A673 (cell line): ENCODE data around the gene GNAZ.

ENCODE experiments used
- CTCF ChIP-seq: fragments of 300-800, 200-600 bp; sonication (generic); conservative IDR thresholded peaks from 2 replicates; pipeline ENCODE4 v1.5.1; 2017; ENCODE audit warnings: low read depth, mild to moderate bottlenecking, antibody characterized with exemption, low read length, moderate library complexity, mixed read lengths
- EZH2 ChIP-seq: fragments of 200-600 bp; sonication (generic); IDR thresholded peaks from 2 replicates; pipeline ENCODE4 v1.6.1; 2017; ENCODE audit warnings: borderline replicate concordance, low read depth, mild to moderate bottlenecking, mixed read lengths, antibody characterized with exemption, low read length; ENCODE audit not compliant: poor library complexity, severe bottlenecking

GRCh38 chr22:23045461-23045860 is 24.9 kb upstream of the GNAZ start:
- no peak for TF ChIP-seq CTCF
- TF ChIP-seq EZH2, result no peak
